ENCODE data around the gene LDLRAD3.

GRCh38 chr11:36118084-36118483 lies 174.2 kb downstream of the LDLRAD3 start:
- TF ChIP-seq CTCF (IDR thresholded peaks at IDR 0.05) = no peak
- TF ChIP-seq POLR2A (IDR thresholded peaks at IDR 0.05) = no peak
